Fibroblast of gingiva (primary cell): ENCODE results near the gene TMEM175.

Source experiments
- DNase-seq: peaks from one replicate; pipeline ENCODE4 v3.0.0-alpha.2; 2011; ENCODE audit warnings: low read depth

The TMEM175 gene

DNA sequence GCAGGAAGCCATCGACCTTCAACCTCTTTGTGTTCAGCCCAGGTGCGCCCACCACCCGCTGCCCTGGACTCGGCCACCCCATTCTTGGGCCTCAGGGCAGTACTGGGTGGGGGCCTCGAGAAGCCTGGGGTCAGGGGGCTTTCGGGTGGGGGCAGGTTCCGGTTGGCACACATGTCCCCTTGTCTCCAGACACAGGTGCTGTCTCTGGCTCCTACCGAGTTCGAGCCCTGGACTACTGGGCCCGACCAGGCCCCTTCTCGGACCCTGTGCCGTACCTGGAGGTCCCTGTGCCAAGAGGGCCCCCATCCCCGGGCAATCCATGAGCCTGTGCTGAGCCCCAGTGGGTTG is 71.8 kb downstream of the TMEM175 start:
- DNase-seq, result no peak

DNA sequence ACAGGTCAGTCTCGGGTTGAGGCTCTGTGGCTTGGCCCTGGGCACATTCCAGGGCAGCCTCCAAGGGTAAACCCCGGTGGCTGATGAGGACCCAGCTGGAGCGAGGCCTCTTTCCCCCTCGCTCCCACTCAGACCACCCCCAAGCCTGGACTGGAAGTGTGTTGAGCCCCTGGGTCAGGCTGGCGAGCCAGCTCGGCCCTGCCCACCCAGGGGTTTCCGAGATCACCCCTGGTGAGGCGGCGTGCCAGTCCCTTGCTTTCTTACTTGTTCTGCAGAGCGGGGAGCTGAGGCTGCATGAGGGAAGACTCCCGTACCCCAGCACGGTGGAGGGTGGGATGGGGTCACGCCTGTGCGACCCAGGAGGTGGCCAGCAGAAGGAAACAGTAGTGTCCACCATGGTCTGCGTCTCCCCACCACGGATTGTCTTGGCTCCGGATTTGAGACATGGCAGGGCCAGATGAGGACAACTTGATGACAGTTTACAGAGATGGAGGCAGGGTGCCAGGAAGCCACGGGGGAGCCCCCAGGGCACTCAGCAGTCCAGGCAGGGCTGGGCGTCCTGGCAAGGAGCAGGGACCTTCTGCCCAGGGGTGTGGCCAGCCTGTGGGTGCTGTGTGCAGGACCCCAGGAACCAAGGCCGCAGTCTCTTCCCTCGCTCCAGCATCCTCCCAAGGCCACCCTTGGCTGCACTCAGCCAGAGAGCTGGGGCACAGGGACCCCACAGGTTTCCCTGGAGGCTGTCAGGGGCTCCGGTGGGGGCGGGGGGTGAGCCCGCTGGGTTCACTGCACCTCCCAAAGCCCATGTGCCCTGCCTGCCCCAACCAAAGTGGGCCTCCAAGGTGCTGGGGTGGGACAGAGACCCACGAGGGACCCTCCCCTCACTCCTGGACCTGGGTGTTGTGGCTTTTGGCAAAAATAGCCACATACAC is 72.6 kb downstream of the TMEM175 start:
- no peak for DNase-seq

DNA sequence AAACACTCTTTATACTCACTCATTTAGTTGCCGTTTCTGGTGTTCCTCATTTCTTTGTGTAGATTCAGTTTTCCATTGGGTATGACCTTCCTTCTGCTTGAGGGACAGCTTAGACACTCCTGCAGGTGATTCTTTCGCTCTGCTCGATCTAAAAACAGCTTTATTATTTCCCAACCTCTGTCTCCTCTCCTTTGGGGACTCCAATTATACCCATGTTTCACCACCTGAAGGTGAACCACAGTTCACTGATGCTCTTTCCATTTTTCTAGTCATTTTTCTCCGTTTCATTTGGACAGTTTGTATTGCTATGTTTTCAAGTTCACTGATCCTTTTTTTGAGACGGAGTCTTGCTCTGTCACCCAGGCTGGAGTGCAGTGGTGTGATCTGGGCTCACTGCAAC is 74.6 kb downstream of the TMEM175 start:
- no peak for DNase-seq
